ENCODE results near the gene KANSL1L.

The KANSL1L gene

GRCh38 chr2:210050885-210051284, 120.3 kb downstream of the KANSL1L start:
- Histone ChIP-seq H3K27ac (ENCODE audit: low read length) (no peak overlapping the region), H3K79me2 (ENCODE audit: low read length) (no peaks in the 10 kb centered on the region), H3K9ac (ENCODE audit: low read length) (no peak overlapping the region)

DNA sequence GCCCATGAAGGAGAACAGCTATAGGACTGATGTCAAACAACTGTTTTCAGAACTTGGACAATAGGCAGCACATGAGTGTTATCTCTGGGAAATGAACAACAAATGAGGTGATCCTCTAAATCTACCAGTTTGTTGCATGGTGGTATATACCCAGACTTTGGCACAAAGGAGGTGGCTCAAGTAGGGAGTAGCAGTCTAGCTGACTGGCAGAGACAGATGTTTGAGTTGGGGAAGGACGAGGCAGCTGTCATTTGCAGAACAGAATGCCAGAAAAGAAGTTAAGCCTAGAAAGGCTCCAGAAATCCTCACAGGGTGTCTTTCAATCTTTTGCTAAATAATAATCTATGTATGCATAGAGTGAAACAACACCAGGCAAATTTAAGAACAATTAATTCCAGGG, 121.4 kb downstream of the KANSL1L start:
- Histone ChIP-seq H3K4me2 (ENCODE audit: low read depth, low read length) (no peak overlapping the region), H3K79me2 (ENCODE audit: low read length) (no peaks in the 10 kb centered on the region), H3K9ac (ENCODE audit: low read length) (no peak overlapping the region), H3K9me2 (replicated peaks; ENCODE audit: insufficient read depth, low read length) (no peaks in the 10 kb centered on the region), H3K27ac (ENCODE audit: low read length) (no peak overlapping the region), H3K4me1 (ENCODE audit: low read length) (no peaks in the 10 kb centered on the region), H3K9me3 (replicated peaks; ENCODE audit: insufficient read depth, low read length) (no peaks in the 10 kb centered on the region), H3K4me3 (ENCODE audit: low read length) (no peak overlapping the region), H3F3A (ENCODE audit: insufficient read depth, low read length) (no peaks in the 10 kb centered on the region), H3K27me3 (replicated peaks; ENCODE audit: insufficient read depth, low read length) (no peaks in the 10 kb centered on the region), H4K20me1 (ENCODE audit: insufficient read depth, low read length) (no peaks in the 10 kb centered on the region), H3K36me3 (replicated peaks; ENCODE audit: insufficient read depth, low read length) (no peaks in the 10 kb centered on the region), H2AFZ (ENCODE audit: low read length) (no peak overlapping the region)
- TF ChIP-seq EZH2phosphoT487 (IDR thresholded peaks at IDR 0.05; ENCODE audit: low read length) (no peak), CTCF (IDR thresholded peaks at IDR 0.05; ENCODE audit: low read length) (no peak), EZH2 (optimal IDR thresholded peaks at IDR 0.05; ENCODE audit: low read depth, low read length) (no peak)
- no peak for DNase-seq

More at GRCh38 chr2:210050885-210051284, 120.3 kb downstream of the KANSL1L start:
- no peaks in the 10 kb centered on the region for H3F3A ChIP-seq (ENCODE audit: insufficient read depth, low read length)
- no peak overlapping the region for H3K4me2 ChIP-seq (ENCODE audit: low read depth, low read length)
- TF ChIP-seq EZH2 (optimal IDR thresholded peaks at IDR 0.05; ENCODE audit: low read depth, low read length) (no peak), EZH2phosphoT487 (IDR thresholded peaks at IDR 0.05; ENCODE audit: low read length) (no peak), CTCF (IDR thresholded peaks at IDR 0.05; ENCODE audit: low read length) (no peak)
- no peaks in the 10 kb centered on the region for H4K20me1 ChIP-seq (ENCODE audit: insufficient read depth, low read length)
- H3K36me3 ChIP-seq (replicated peaks; ENCODE audit: insufficient read depth, low read length): no peaks in the 10 kb centered on the region
- H3K9me3 ChIP-seq (replicated peaks; ENCODE audit: insufficient read depth, low read length): no peaks in the 10 kb centered on the region
- H3K9me2 ChIP-seq (replicated peaks; ENCODE audit: insufficient read depth, low read length): no peaks in the 10 kb centered on the region
- no peak for DNase-seq
- H2AFZ ChIP-seq (ENCODE audit: low read length): no peak overlapping the region
- no peaks in the 10 kb centered on the region for H3K4me1 ChIP-seq (ENCODE audit: low read length)
- no peaks in the 10 kb centered on the region for H3K27me3 ChIP-seq (replicated peaks; ENCODE audit: insufficient read depth, low read length)
- no peak overlapping the region for H3K4me3 ChIP-seq (ENCODE audit: low read length)

DNA sequence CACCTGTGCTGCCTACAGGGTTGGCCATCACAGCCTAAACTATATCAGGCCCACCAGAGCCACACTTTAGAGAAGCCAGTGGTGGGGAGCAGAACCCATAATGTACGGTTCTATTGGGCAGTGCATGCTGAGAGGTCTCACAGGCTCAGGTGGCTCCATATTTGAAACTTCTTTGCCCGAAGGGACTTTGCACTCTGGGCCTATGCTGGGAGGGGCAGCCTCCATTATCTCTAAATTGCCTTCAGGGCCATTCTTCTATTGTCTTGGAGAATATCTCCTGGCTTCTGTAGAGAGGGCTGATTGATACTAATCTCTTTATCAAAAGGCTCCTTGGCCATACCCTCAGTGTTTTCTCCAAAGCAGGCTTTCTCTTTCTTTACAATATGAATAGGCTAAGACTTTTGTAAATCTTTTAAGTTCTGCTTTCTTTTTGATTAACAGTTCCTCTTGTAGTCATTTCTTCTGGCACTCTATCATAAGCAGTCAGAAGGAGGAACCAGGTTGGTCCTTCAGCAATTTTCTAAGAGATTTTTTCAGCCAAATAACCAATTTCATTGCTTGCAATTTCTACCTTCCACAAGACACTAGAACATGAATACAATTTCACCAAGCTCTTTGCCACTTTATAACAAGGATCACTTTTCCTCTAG, 124.2 kb downstream of the KANSL1L start:
- no peak overlapping the region for H3K27ac ChIP-seq (ENCODE audit: low read length)
- no peak for TF ChIP-seq EZH2phosphoT487 (IDR thresholded peaks at IDR 0.05; ENCODE audit: low read length)
- TF ChIP-seq CTCF (IDR thresholded peaks at IDR 0.05; ENCODE audit: low read length): no peak
- TF ChIP-seq EZH2 (optimal IDR thresholded peaks at IDR 0.05; ENCODE audit: low read depth, low read length): no peak
- no peaks in the 10 kb centered on the region for H3K27me3 ChIP-seq (replicated peaks; ENCODE audit: insufficient read depth, low read length)
- H3K9ac ChIP-seq (ENCODE audit: low read length): no peak overlapping the region
- H3K4me1 ChIP-seq (ENCODE audit: low read length): no peaks in the 10 kb centered on the region
- H3K9me3 ChIP-seq (replicated peaks; ENCODE audit: insufficient read depth, low read length): no peaks in the 10 kb centered on the region
- no peaks in the 10 kb centered on the region for H3F3A ChIP-seq (ENCODE audit: insufficient read depth, low read length)
- H3K9me2 ChIP-seq (replicated peaks; ENCODE audit: insufficient read depth, low read length): no peaks in the 10 kb centered on the region
- no peaks in the 10 kb centered on the region for H3K36me3 ChIP-seq (replicated peaks; ENCODE audit: insufficient read depth, low read length)
- no peak for DNase-seq
- H4K20me1 ChIP-seq (ENCODE audit: insufficient read depth, low read length): no peaks in the 10 kb centered on the region
- H3K79me2 ChIP-seq (ENCODE audit: low read length): no peaks in the 10 kb centered on the region
- no peak overlapping the region for H3K4me3 ChIP-seq (ENCODE audit: low read length)
- H2AFZ ChIP-seq (ENCODE audit: low read length): no peak overlapping the region
- H3K4me2 ChIP-seq (ENCODE audit: low read depth, low read length): no peak overlapping the region

All from MM.1S (cell line).